GM19372 (cell line): ENCODE results near the gene KIRREL3.

Source experiments
- ATAC-seq: cut with Tn5 transposase; IDR thresholded peaks from one replicate; pipeline ENCODE4 v1.9.1; 2021; ENCODE audit warnings: mild to moderate bottlenecking, low read depth, moderate library complexity; ENCODE audit not compliant: unreplicated experiment

The KIRREL3 gene

GRCh38 chr11:126591966-126592489, 408.5 kb downstream of the KIRREL3 start:
- ATAC-seq: no peak

- no peak for ATAC-seq
These were observed 411.1 kb downstream of the KIRREL3 start for GRCh38 chr11:126589492-126589803.

- no peak for ATAC-seq
These were observed 411.7 kb downstream of the KIRREL3 start for GRCh38 chr11:126588630-126589491.

- no peak for ATAC-seq
These were observed 413.0 kb downstream of the KIRREL3 start for GRCh38 chr11:126587541-126587940.

GRCh38 chr11:126585774-126586491, 414.6 kb downstream of the KIRREL3 start:
- no peak for ATAC-seq

GRCh38 chr11:126585388-126585773, 415.2 kb downstream of the KIRREL3 start:
- no peak for ATAC-seq

- ATAC-seq: no peak
These were observed 416.8 kb downstream of the KIRREL3 start for GRCh38 chr11:126583594-126584427.

GRCh38 chr11:126583101-126583500, 417.5 kb downstream of the KIRREL3 start:
- ATAC-seq: no peak

- no peak for ATAC-seq
These were observed 418.5 kb downstream of the KIRREL3 start for GRCh38 chr11:126581871-126582648.

- no peak for ATAC-seq
These were observed 422.1 kb downstream of the KIRREL3 start for GRCh38 chr11:126578426-126578825.

GRCh38 chr11:126578021-126578420, 422.5 kb downstream of the KIRREL3 start:
- ATAC-seq: no peak

GRCh38 chr11:126575849-126576248, 424.7 kb downstream of the KIRREL3 start:
- no peak for ATAC-seq

- ATAC-seq: no peak
These were observed 427.1 kb downstream of the KIRREL3 start for GRCh38 chr11:126573325-126573978.

GRCh38 chr11:126570489-126570888, 430.1 kb downstream of the KIRREL3 start:
- ATAC-seq: no peak

GRCh38 chr11:126567419-126567818, 433.2 kb downstream of the KIRREL3 start:
- no peak for ATAC-seq

- no peak for ATAC-seq
These were observed 436.0 kb downstream of the KIRREL3 start for GRCh38 chr11:126564566-126564965.

- no peak for ATAC-seq
These were observed 439.2 kb downstream of the KIRREL3 start for GRCh38 chr11:126561327-126561893.

- no peak for ATAC-seq
These were observed 440.3 kb downstream of the KIRREL3 start for GRCh38 chr11:126560221-126560620.
